ENCODE data around the gene TAS2R41. TPM values are rescaled to one million over a fixed set of nuclear protein-coding genes. Genes with fewer than 3 reads are reported as not detected.
A peak's percentile ranks its signal among the peaks of the same experiment; 100 is the strongest.

The TAS2R41 gene
- total and polyA plus RNA-seq, 11 donors, result not detected

GRCh38 chr7:143507094-143507518, 29.4 kb downstream of the TAS2R41 start:
- no peak for DNase-seq
- Histone ChIP-seq H3K9me3 (peaks cover 0 to 7% (median 0%) of the 10 kb centered on the region in 12 donors), H3K4me1 (no peaks in the 10 kb centered on the region), H3K27me3 (no peaks in the 10 kb centered on the region), H3K4me3 (no peak overlapping the region), H3K36me3 (no peaks in the 10 kb centered on the region), H3K27ac (no peak overlapping the region)
- intact Hi-C loops (cut with DNase I), result no loop called here
- 59 to 67% (median 60%) methylated on average over 3 of the region's 3 CpGs for WGBS, 4 donors
- ATAC-seq, result no peak
- TF ChIP-seq POLR2A (IDR thresholded peaks at IDR 0.05) (no peak), CTCF (IDR thresholded peaks at IDR 0.05) (no peak)

- 82 to 92% (median 86%) methylated on average over 5 of the region's 5 CpGs for WGBS, 4 donors
- H3K27ac ChIP-seq, result no peak overlapping the region
- TF ChIP-seq CTCF (IDR thresholded peaks at IDR 0.05) (no peak), POLR2A (IDR thresholded peaks at IDR 0.05) (no peak)
- H3K4me1 ChIP-seq, result no peaks in the 10 kb centered on the region
- intact Hi-C loops (cut with DNase I), result no loop called here
- H3K36me3 ChIP-seq, result no peaks in the 10 kb centered on the region
- no peak for ATAC-seq
- no peak for DNase-seq
- H3K27me3 ChIP-seq, result no peaks in the 10 kb centered on the region
- H3K4me3 ChIP-seq, result no peak overlapping the region
- peaks cover 0 to 7% (median 0%) of the 10 kb centered on the region in 12 donors for H3K9me3 ChIP-seq
These were observed 29.9 kb downstream of the TAS2R41 start for GRCh38 chr7:143507534-143508055.

GRCh38 chr7:143510854-143511592, 33.4 kb downstream of the TAS2R41 start:
- DNase-seq, result no peak
- ATAC-seq, result peak in 1 of 4 donors; percentile 36
- no peaks in the 10 kb centered on the region for H3K36me3 ChIP-seq
- WGBS, 4 donors, result 60 to 76% (median 70%) methylated on average over 47 to 65 of the region's 65 CpGs
- intact Hi-C loops (cut with DNase I), result loop anchor here in 1 of 10 donors (10.0 kb wide), 1 partner anchor 266 kb away; no protein-coding TSS in a partner anchor
- peaks cover 0 to 5% (median 0%) of the 10 kb centered on the region in 12 donors for H3K4me1 ChIP-seq
- H3K27me3 ChIP-seq, result peaks cover 0 to 4% (median 0%) of the 10 kb centered on the region in 9 donors
- H3K27ac ChIP-seq, result no peak overlapping the region
- H3K4me3 ChIP-seq, result no peak overlapping the region
- TF ChIP-seq CTCF (IDR thresholded peaks at IDR 0.05) (no peak), POLR2A (IDR thresholded peaks at IDR 0.05) (no peak)
- peaks cover 0 to 7% (median 0%) of the 10 kb centered on the region in 12 donors for H3K9me3 ChIP-seq

GRCh38 chr7:143511593-143512047, 33.9 kb downstream of the TAS2R41 start:
- ATAC-seq, result peak in 1 of 4 donors; percentile 24
- 75 to 90% (median 81%) methylated on average over 22 to 23 of the region's 23 CpGs for WGBS, 4 donors

More at GRCh38 chr7:143511593-143512047, 33.9 kb downstream of the TAS2R41 start:
- intact Hi-C loops (cut with DNase I), result loop anchor here in 1 of 10 donors (10.0 kb wide), 1 partner anchor 267 kb away; no protein-coding TSS in a partner anchor
- Histone ChIP-seq H3K9me3 (peaks cover 0 to 7% (median 0%) of the 10 kb centered on the region in 12 donors), H3K36me3 (no peaks in the 10 kb centered on the region), H3K4me3 (no peak overlapping the region), H3K4me1 (peaks cover 0 to 5% (median 0%) of the 10 kb centered on the region in 12 donors), H3K27me3 (peaks cover 0 to 4% (median 0%) of the 10 kb centered on the region in 9 donors), H3K27ac (no peak overlapping the region)
- TF ChIP-seq POLR2A (IDR thresholded peaks at IDR 0.05), result no peak
- no peak for TF ChIP-seq CTCF (IDR thresholded peaks at IDR 0.05)
- DNase-seq, result no peak

Measured in heart left ventricle (tissue), 16 donors.